HFF-Myc (cell line): ENCODE data around the gene NFS1.
"Not testable (repeated sequence)": the region's sequence is repeated elsewhere in the genome, so short reads cannot be mapped to it uniquely, and the experiment has no call there.

ENCODE experiments used
- DNase-seq: peaks from one replicate; pipeline ENCODE4 v3.0.0-alpha.2; 2011; ENCODE audit warnings: low read depth; ENCODE audit errors: extremely low read depth
- H3K4me3 ChIP-seq: replicated peaks from 2 replicates; pipeline ENCODE4 v1.5.1; 2011; ENCODE audit warnings: low read depth, mild to moderate bottlenecking, control low read depth, low read length
- TF ChIP-seq, protein P1 (sequence below): IDR thresholded peaks from 2 replicates; pipeline ENCODE4 v1.5.1; 2012; ENCODE audit warnings: mild to moderate bottlenecking, low read depth, low read length, control low read depth; ENCODE audit errors: missing control alignments

Gene NFS1

DNA sequence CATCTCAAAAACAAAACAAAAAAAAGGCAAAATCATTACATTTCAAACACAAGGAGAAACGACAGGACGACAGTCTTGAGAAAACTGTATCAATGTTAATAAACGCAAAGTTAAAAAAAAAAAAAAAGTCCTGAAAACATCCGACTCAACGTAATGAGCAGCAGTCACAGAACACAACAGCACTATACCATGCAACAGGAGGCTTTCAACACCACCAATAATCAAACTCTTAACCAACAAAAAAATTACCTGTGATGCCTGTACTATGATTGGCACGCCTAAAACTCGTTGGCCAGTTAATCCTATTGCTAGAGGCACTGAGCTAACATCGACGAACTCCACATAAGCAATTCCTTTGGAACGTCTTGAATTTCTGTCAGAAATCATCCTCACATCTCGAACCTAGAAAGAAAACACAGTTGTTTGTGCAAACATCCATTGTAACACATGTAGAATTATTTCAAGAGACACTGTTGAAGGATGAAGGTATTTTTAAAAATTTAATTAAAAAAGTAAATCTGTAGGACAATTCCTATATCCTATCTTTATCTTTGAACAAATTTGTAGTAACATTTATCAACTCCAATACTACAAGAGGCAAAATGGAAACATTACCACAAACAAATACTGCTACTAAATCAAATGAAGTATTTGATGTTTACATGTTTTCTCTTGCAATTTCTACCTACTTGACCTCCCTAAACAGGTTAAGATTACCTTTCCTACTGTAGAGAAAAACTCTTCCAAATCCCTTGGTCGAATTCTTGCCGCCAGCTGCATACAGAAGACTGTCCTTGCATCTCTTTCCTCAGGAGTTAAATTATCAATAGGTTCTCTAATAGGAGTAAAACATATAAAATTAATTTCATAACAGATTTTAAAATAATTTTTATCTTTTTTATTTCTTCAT is 25.4 kb upstream of the NFS1 start:
- TF ChIP-seq, protein P1, sequence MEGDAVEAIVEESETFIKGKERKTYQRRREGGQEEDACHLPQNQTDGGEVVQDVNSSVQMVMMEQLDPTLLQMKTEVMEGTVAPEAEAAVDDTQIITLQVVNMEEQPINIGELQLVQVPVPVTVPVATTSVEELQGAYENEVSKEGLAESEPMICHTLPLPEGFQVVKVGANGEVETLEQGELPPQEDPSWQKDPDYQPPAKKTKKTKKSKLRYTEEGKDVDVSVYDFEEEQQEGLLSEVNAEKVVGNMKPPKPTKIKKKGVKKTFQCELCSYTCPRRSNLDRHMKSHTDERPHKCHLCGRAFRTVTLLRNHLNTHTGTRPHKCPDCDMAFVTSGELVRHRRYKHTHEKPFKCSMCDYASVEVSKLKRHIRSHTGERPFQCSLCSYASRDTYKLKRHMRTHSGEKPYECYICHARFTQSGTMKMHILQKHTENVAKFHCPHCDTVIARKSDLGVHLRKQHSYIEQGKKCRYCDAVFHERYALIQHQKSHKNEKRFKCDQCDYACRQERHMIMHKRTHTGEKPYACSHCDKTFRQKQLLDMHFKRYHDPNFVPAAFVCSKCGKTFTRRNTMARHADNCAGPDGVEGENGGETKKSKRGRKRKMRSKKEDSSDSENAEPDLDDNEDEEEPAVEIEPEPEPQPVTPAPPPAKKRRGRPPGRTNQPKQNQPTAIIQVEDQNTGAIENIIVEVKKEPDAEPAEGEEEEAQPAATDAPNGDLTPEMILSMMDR = no peak
- H3K4me3 ChIP-seq = no peak overlapping the region
- DNase-seq = no peak

DNA sequence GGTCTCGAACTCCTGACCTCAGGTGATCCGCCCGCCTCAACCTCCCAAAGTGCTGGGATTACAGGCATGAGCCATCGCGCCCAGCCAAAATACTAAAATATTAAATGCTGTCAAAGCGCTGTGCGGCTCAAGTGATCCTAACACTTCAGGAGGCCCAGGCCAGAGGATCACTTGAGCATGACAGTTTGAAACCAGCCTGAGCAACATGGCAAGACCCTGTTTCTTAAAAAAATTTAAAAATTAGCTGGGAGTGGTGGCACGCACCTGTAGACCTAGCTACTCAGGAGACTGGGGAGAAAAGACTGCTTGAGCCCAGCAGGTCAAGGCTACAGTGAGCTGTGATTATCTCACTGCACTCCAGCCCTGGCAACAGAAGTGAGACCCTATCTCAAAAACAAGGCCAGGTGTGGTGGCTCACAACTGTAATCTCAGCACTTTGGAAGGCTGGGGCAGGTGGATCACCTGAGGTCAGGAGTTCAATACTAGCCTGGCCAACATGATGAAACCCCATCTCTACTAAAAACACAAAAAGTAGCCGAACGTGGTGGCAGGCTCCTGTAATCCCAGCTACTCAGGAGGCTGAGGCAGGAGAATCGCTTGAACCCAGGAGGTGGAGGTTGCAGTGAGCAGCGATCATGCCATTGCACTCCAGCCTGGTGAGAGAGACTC is 24.6 kb upstream of the NFS1 start:
- not testable (repeated sequence) for DNase-seq, H3K4me3 ChIP-seq

DNA sequence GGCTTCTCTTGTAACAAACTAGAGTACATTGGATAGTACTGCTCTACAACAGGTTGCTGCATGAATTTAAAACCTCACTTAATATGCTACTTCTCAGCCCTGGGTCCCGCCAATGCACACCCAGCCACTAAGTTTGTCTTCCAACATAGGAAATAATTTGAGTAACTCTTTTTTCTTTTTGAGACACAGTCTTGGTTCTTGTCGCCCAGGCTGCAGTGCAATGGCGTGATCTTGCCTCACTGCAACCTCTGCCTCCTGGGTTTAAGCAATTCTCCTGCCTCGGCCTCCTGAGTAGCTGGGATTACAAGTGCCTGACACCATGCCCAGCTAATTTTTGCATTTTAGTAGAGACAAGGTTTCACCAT is 24.1 kb upstream of the NFS1 start:
- not testable (repeated sequence) for DNase-seq

DNA sequence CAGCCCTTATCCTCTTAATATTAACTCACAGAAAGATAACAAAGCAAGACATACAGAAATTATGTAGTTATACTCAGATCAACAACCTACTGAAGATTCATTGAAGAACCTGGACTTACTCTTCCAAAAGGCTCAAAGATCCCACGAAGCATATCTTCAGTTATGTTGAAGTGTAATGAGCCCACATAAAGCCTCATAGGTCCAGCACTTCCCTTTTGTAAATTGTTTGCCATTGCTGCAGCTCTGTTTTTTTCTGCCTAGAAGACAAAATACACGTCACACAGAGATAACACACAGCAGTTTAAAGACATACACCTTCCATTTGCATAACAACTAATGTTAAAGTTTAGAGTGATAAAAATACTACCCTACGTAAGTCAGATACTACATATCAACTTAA is 22.5 kb upstream of the NFS1 start:
- TF ChIP-seq, protein P1 = no peak
- H3K4me3 ChIP-seq = no peak overlapping the region
- no peak for DNase-seq

More for the DNA sequence above, 24.1 kb upstream of the NFS1 start:
- not testable (repeated sequence) for H3K4me3 ChIP-seq

DNA sequence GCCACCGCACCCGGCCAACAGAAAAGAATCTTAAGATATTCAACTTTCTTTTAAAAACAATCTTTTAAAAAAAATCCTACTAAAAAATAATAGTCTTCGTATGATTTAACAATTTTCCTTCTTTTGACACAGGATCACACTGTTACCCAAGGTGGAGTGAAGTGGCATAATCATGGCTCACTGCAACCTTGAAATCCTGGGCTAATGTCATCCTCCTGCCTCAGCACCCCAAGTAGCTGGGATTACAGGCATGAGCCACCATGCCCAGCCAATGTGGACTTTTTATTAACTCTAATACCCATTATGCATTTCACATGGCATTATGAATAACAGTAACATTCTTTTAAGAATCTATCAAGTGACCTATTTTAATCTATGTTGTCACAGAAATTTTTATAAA is 22.1 kb upstream of the NFS1 start:
- TF ChIP-seq, protein P1 = no peak

DNA sequence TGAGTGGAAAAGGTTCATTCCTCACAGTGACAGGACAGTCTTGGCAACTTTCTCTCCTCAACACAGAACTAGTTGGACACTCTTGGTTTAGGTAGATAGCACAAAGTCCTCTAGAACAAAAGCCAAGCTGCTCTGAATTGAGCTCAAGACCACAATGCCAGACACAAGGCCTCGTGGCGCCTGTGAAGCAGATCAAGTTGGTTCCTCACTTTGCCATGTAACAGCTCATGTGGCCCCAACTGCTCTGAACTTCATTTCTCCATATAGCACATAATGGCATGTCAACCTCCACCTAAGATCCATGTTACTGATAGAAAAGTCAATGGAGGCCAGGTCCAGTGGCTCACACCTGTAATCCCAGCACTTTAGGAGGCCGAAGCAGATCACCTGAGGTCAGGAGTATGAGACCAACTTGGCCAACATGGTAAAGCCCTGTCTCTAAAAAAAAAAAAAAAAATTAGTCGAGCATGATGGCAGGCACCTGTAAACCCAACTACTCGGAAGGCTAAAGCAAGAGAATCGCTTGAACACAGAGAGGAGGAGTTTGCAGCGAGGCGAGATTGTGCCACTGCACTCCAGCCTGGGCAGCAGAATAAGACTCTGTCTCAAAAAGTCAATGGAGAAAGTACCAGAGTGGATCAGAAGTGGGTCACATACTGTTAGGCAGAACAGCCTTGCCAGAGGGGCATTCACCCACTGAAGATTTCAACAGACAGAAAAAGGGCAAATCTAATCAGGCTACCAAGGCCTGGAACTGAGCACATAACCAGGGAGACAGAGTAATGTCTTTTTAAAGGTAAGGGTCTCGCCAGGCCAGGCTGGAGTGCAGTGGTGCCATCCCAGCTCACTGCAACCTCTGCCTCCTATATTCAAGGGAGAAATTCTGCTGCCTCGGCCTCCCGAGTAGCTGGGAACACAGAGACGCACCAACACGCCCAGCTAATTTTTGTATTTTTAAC is 21.3 kb upstream of the NFS1 start:
- no peak overlapping the region for H3K4me3 ChIP-seq
- no peak for DNase-seq
- TF ChIP-seq, protein P1 = no peak

More for the DNA sequence above, 22.1 kb upstream of the NFS1 start:
- no peak for DNase-seq
- no peak overlapping the region for H3K4me3 ChIP-seq

DNA sequence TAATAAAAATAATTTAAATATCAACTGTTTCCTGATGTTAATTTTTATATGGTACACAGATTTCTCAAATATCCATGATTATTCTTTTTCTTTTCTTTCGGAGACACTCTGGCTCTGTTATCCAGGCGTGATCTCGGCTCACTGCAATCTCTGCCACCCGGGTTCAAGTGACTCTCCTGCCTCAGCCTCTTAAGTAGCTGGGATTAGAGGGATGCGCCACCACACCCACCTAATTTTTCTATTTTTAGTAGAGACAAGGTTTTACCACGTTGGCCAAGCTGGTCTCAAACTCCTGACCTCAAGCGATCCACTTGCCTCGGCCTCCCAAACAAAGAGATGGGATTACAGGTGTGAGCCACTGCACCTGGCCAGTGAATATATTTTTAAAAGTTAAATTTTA is 20.6 kb upstream of the NFS1 start:
- DNase-seq = no peak
- H3K4me3 ChIP-seq = no peak overlapping the region
- TF ChIP-seq, protein P1 = no peak
